ENCODE measurements around the gene ZNF784. TPM values are rescaled to one million over a fixed set of nuclear protein-coding genes. Genes with fewer than 3 reads are reported as not detected.

The ZNF784 gene
- total and polyA plus RNA-seq, 9 donors = 6.0 to 16.9 (median 11.7) TPM

DNA sequence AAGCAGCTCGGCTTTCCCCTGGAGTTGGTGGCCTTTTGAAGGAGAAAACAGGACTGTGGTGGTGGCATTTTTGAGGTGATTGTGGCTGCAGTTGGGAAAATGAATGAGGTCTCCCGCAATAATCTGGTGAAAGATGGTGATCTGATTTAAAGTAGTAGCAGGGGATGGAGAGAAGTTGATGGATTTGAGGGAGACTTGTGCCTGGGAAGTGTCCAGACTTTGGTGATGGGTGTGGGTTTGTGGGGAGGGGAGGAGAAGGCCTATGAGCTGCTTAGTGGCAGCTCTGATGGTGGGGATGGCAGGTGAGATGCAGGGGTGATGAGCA is 46.6 kb upstream of the ZNF784 start:
- Histone ChIP-seq H3K36me3 (no peaks in the 10 kb centered on the region), H3K4me3 (no peak overlapping the region), H3K27ac (no peak overlapping the region), H3K4me1 (ENCODE audit: insufficient read depth) (peaks cover 2% of the 10 kb centered on the region), H3K9me3 (no peaks in the 10 kb centered on the region), H3K27me3 (no peaks in the 10 kb centered on the region)
- 65 to 80% (median 71%) methylated on average over 2 of the region's 2 CpGs for WGBS, 3 donors
- no peak for DNase-seq
- intact Hi-C loops (cut with DNase I) = loop anchor here in 2 of 4 donors (10.0 kb wide), 2 partner anchors 556 to 1466 kb away; partner anchors contain the start of genes PPP1R12C (in 1 of the 2) and RPS9 (in 1 of the 2)
- TF ChIP-seq EP300 (IDR thresholded peaks at IDR 0.05) (no peak), POLR2A (IDR thresholded peaks at IDR 0.05) (no peak)
- TF ChIP-seq, protein P1, sequence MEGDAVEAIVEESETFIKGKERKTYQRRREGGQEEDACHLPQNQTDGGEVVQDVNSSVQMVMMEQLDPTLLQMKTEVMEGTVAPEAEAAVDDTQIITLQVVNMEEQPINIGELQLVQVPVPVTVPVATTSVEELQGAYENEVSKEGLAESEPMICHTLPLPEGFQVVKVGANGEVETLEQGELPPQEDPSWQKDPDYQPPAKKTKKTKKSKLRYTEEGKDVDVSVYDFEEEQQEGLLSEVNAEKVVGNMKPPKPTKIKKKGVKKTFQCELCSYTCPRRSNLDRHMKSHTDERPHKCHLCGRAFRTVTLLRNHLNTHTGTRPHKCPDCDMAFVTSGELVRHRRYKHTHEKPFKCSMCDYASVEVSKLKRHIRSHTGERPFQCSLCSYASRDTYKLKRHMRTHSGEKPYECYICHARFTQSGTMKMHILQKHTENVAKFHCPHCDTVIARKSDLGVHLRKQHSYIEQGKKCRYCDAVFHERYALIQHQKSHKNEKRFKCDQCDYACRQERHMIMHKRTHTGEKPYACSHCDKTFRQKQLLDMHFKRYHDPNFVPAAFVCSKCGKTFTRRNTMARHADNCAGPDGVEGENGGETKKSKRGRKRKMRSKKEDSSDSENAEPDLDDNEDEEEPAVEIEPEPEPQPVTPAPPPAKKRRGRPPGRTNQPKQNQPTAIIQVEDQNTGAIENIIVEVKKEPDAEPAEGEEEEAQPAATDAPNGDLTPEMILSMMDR (IDR thresholded peaks at IDR 0.05) = no peak

DNA sequence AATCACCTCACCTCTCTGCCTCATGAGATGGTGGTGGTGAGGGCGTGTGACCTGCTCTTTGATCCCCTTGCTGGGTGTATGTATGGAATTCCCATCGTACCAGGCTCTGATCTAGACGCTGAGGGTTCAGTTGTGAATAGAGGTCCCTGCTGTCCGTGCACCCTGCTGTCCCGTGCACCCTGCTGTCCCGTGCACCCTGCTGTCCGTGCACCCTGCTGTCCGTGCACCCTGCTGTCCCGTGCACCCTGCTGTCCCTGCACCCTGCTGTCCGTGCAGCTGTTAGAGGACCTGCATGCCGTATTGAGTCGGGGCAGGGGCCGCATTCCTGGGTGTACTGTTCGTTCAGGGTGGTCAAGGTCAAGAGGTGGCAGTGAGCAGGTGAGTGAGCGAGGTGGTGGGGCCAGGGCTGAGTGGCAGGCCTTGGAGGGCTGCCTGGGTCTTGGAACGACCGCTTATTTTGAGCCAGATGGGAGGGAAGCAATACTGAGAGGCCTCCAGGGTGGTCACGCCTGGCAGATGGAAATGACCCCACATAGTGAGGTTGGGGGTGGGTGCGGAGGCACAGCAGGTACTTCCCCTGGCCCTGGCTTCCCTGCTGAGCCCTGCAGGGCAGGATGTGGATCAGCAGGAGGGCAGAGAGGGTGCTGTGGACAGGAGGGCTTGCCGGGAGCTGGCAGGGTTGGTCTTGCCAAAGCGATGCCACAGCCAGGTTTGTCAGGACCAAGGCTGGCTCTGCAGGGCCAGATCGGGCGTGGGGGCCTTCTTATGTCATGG is 46.1 kb upstream of the ZNF784 start:
- intact Hi-C loops (cut with DNase I) = loop anchor here in 2 of 4 donors (10.0 kb wide), 2 partner anchors 556 to 1466 kb away; partner anchors contain the start of genes PPP1R12C (in 1 of the 2) and RPS9 (in 1 of the 2)
- DNase-seq = peak in 1 of 5 donors; percentile 45
- WGBS, 3 donors = 64 to 75% (median 67%) methylated on average over 23 of the region's 23 CpGs
- TF ChIP-seq POLR2A (IDR thresholded peaks at IDR 0.05) = no peak
- TF ChIP-seq EP300 (IDR thresholded peaks at IDR 0.05) = no peak
- TF ChIP-seq, protein P1 (IDR thresholded peaks at IDR 0.05) = no peak
- no peak overlapping the region for H3K4me3 ChIP-seq
- no peaks in the 10 kb centered on the region for H3K27me3 ChIP-seq
- H3K4me1 ChIP-seq (ENCODE audit: insufficient read depth) = no peaks in the 10 kb centered on the region
- no peaks in the 10 kb centered on the region for H3K9me3 ChIP-seq
- no peak overlapping the region for H3K27ac ChIP-seq
- no peaks in the 10 kb centered on the region for H3K36me3 ChIP-seq

DNA sequence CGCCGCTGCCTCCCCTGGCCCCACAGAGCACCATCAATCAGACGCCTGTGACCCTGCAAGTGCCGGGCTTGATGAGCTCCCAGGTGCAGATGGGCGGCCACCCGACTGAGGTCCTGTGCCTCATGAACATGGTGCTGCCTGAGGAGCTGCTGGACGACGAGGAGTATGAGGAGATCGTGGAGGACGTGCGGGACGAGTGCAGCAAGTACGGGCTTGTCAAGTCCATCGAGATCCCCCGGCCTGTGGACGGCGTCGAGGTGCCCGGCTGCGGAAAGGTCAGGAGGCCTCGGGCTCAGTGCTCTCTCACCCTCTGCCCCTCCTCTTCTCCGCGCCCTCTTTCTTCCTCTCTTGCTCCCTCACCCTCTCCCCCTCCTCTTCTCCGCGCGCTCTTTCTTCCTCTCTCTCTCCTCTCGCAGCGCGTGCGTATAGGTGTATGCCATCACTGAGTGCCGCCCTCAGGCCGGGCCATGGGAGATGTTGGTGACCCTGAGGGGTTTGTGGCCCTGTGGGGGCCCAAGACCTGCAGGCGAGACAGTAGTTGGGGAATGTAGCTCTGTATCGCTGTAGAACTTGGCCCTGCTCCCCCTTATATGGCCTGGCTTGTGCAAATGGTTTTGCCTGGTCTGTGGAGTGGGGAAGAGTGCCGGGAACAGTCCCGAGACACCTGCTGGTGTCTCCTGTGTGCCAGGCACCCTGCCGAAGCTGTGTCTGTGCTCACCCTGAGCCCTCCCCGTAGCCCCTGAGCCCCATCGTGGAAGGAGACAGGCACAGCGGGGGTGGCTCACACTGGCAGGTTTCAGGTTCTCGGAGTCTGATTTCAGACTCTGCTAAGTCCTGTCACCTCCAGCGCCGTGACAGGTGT is 45.3 kb upstream of the ZNF784 start:
- Histone ChIP-seq H3K4me3 (no peak overlapping the region), H3K9me3 (no peaks in the 10 kb centered on the region), H3K4me1 (ENCODE audit: insufficient read depth) (no peaks in the 10 kb centered on the region), H3K27ac (no peak overlapping the region), H3K27me3 (no peaks in the 10 kb centered on the region), H3K36me3 (no peaks in the 10 kb centered on the region)
- TF ChIP-seq POLR2A (IDR thresholded peaks at IDR 0.05) = no peak
- TF ChIP-seq, protein P1 (IDR thresholded peaks at IDR 0.05) = no peak
- TF ChIP-seq EP300 (IDR thresholded peaks at IDR 0.05) = no peak
- intact Hi-C loops (cut with DNase I) = loop anchor here in 2 of 4 donors (10.0 kb wide), 2 partner anchors 555 to 1465 kb away; partner anchors contain the start of genes PPP1R12C (in 1 of the 2) and RPS9 (in 1 of the 2)
- 80 to 86% (median 83%) methylated on average over 43 of the region's 43 CpGs for whole genome bisulfite sequencing, 3 donors
- no peak for DNase-seq

DNA sequence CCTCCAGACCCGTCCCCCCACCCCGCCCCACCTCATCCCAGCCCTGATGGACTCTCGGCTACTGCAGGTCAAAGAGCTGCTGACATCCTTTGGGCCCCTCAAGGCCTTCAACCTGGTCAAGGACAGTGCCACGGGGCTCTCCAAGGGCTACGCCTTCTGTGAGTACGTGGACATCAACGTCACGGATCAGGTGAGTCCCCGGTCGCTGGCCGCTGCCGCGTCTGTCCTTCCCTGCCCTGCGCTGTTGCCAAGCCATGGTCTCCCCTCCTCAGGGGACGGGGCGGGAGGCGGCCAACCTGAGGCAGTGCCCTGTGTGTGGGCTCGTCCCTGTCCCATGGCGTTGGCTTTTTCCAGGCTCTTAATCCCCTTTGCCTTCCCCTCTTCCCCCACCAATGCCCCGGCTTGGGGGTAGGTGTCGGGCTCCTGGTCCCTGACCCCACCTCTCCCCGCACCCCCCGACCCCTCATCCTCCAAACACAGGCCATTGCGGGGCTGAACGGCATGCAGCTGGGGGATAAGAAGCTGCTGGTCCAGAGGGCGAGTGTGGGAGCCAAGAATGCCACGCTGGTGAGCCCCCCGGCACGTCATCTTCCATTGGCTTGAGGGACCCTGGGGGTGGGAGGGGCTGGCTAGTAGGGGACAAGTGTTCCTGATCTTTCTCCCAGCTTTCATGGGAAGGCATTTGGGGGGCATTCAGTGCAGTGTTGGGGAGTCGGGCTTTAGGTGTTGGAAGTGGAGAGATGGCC is 44.4 kb upstream of the ZNF784 start:
- Histone ChIP-seq H3K4me3 (no peak overlapping the region), H3K27ac (no peak overlapping the region), H3K9me3 (no peaks in the 10 kb centered on the region), H3K36me3 (no peaks in the 10 kb centered on the region), H3K27me3 (no peaks in the 10 kb centered on the region), H3K4me1 (ENCODE audit: insufficient read depth) (no peaks in the 10 kb centered on the region)
- TF ChIP-seq EP300 (IDR thresholded peaks at IDR 0.05) = no peak
- 77 to 84% (median 81%) methylated on average over 29 to 30 of the region's 30 CpGs for WGBS, 3 donors
- intact Hi-C loops (cut with DNase I) = no loop called here
- no peak for DNase-seq
